ENCODE measurements around the gene EDARADD. TPM values are rescaled to one million over a fixed set of nuclear protein-coding genes. Genes with fewer than 3 reads are reported as not detected.
A peak's percentile ranks its signal among the peaks of the same experiment; 100 is the strongest.

EDARADD gene
- total and polyA plus RNA-seq, 2 of the 13 experiments (the other 11 are each of a cell fraction or from before 2014, with no cell fraction given): 0.03 TPM; not detected in 1

- TF ChIP-seq BATF2 (CRISPR knock-in tag; IDR thresholded peaks at IDR 0.05) (no peak), CAMTA2 (CRISPR knock-in tag; IDR thresholded peaks at IDR 0.05; ENCODE audit: borderline replicate concordance) (no peak), BCL3 (CRISPR knock-in tag; IDR thresholded peaks at IDR 0.05) (no peak), ELK4 (CRISPR knock-in tag; IDR thresholded peaks at IDR 0.05; ENCODE audit: borderline replicate concordance) (no peak), CBFB (CRISPR knock-in tag; IDR thresholded peaks at IDR 0.05) (no peak), KLF12 (CRISPR knock-in tag; IDR thresholded peaks at IDR 0.05; ENCODE audit: borderline replicate concordance) (no peak), SP140L (CRISPR knock-in tag; IDR thresholded peaks at IDR 0.05; ENCODE audit: borderline replicate concordance) (no peak), RXRB (CRISPR knock-in tag; IDR thresholded peaks at IDR 0.05; ENCODE audit: borderline replicate concordance) (peak; percentile 42; the same call in 1 of the 2 replicates), ZFY (CRISPR knock-in tag; IDR thresholded peaks at IDR 0.05) (no peak; the same call in 1 of the 2 replicates), ZNF878 (CRISPR knock-in tag; IDR thresholded peaks at IDR 0.05) (no peak), ZNF850 (CRISPR knock-in tag; conservative IDR thresholded peaks at IDR 0.05) (no peak), ZSCAN25 (CRISPR knock-in tag; IDR thresholded peaks at IDR 0.05) (peak; percentile 62; the same call in 1 of the 2 replicates), HDAC2 (CRISPR knock-in tag; IDR thresholded peaks at IDR 0.05) (no peak), ZSCAN29 (CRISPR knock-in tag; conservative IDR thresholded peaks at IDR 0.05) (no peak; the same call in 1 of the 2 replicates)
Observed at GRCh38 chr1:236522937-236523703, 129.0 kb downstream of the EDARADD start (continued).

Measured in HepG2 (cell line).